ENCODE data around the gene ABCB6.

Gene ABCB6

DNA sequence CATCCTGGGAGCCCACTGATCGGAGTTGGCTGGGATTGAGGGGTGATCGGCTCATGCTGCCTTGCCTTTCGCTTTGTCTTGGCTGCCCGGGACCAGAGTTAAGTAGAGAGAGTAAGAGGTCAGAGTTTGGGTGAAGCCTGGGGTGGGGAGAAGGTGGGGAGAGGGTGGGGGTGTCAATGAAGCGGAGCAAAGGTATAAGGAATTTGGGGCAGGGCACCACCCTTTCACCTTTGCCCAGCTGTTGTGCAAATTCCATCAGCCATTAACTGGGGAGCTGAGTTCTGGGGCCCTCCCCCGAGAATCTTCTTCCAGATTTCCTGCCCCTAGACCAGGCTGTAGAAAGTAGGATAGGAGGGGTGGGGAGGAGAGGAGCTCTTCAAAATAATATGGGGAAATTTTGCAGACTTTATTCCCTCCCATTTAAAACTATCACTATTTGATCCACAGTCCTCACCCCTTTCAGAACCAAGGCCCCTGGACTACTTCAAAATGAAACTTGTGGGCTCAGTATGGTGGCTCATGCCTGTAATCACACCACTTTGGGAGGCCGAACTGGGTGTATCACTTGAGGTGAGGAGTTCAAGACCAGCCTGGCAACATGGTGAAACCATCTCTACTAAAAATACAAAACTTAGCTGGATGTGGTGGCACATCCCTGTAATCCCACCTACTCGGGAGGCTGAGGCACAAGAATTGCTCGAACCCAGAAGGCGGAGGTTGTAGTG, 48.7 kb downstream of the ABCB6 start, which contains the start of gene SLC23A3:
Gene SLC23A3, minus strand, starts transcription at position 100 of the 725 bp plus-strand sequence. Its CDS starts 45 bp downstream, at position 55.
- peaks cover 8% of the 10 kb centered on the region for H3K36me3 Mint-ChIP-seq (ENCODE audit: low read depth)
- peaks cover 16% of the 10 kb centered on the region for H3K4me1 Mint-ChIP-seq
- H3K27ac Mint-ChIP-seq = no peak within 1 kb of the TSS
- TF ChIP-seq, protein P1, sequence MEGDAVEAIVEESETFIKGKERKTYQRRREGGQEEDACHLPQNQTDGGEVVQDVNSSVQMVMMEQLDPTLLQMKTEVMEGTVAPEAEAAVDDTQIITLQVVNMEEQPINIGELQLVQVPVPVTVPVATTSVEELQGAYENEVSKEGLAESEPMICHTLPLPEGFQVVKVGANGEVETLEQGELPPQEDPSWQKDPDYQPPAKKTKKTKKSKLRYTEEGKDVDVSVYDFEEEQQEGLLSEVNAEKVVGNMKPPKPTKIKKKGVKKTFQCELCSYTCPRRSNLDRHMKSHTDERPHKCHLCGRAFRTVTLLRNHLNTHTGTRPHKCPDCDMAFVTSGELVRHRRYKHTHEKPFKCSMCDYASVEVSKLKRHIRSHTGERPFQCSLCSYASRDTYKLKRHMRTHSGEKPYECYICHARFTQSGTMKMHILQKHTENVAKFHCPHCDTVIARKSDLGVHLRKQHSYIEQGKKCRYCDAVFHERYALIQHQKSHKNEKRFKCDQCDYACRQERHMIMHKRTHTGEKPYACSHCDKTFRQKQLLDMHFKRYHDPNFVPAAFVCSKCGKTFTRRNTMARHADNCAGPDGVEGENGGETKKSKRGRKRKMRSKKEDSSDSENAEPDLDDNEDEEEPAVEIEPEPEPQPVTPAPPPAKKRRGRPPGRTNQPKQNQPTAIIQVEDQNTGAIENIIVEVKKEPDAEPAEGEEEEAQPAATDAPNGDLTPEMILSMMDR (IDR thresholded peaks at IDR 0.05) = no peak
- no peak for DNase-seq
- H3K4me3 Mint-ChIP-seq = no peak within 1 kb of the TSS
- peaks cover 24% of the 10 kb centered on the region for H3K27me3 Mint-ChIP-seq (ENCODE audit: low read depth, poor library complexity)
- H3K9me3 Mint-ChIP-seq = no peaks in the 10 kb centered on the region

DNA sequence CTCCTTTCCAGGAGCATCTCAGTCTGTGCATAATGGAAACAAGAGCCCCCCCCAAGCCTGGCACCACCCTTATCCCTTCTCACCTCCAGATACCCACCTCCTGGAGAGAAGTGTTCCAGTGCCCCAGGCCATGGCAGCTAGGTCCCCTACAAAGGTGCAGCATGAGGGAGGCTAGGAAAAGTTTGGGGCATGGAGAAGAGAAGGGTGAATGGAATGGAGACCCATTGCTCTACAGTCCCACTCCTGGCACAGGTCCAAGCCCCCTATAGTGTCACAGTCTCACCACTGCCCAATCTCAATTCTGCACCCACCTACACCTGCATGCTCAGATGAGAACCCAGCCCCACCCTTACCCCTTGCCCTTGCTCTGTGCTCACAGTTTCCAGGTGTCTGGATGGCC, 49.8 kb downstream of the ABCB6 start:
- H3K36me3 Mint-ChIP-seq (ENCODE audit: low read depth) = no peaks in the 10 kb centered on the region
- no peak overlapping the region for H3K4me3 Mint-ChIP-seq
- no peak overlapping the region for H3K27ac Mint-ChIP-seq
- TF ChIP-seq, protein P1 (IDR thresholded peaks at IDR 0.05) = no peak
- no peak for DNase-seq
- peaks cover 10% of the 10 kb centered on the region for H3K4me1 Mint-ChIP-seq
- H3K9me3 Mint-ChIP-seq = no peaks in the 10 kb centered on the region
- H3K27me3 Mint-ChIP-seq (ENCODE audit: low read depth, poor library complexity) = peaks cover 32% of the 10 kb centered on the region

GRCh38 chr2:219168526-219168925, 50.2 kb downstream of the ABCB6 start:
- Mint-ChIP-seq H3K4me1 (peaks cover 10% of the 10 kb centered on the region), H3K36me3 (ENCODE audit: low read depth) (no peaks in the 10 kb centered on the region), H3K4me3 (no peak overlapping the region), H3K27ac (no peak overlapping the region), H3K9me3 (no peaks in the 10 kb centered on the region), H3K27me3 (ENCODE audit: low read depth, poor library complexity) (peaks cover 36% of the 10 kb centered on the region)
- no peak for DNase-seq
- TF ChIP-seq, protein P1 (IDR thresholded peaks at IDR 0.05) = no peak

GRCh38 chr2:219167997-219168396, 50.8 kb downstream of the ABCB6 start:
- H3K27me3 Mint-ChIP-seq (ENCODE audit: low read depth, poor library complexity) = peaks cover 41% of the 10 kb centered on the region
- TF ChIP-seq, protein P1 (IDR thresholded peaks at IDR 0.05) = no peak
- H3K4me3 Mint-ChIP-seq = no peak overlapping the region
- no peaks in the 10 kb centered on the region for H3K9me3 Mint-ChIP-seq
- peaks cover 10% of the 10 kb centered on the region for H3K4me1 Mint-ChIP-seq
- DNase-seq = no peak
- H3K27ac Mint-ChIP-seq = no peak overlapping the region
- no peaks in the 10 kb centered on the region for H3K36me3 Mint-ChIP-seq (ENCODE audit: low read depth)

DNA sequence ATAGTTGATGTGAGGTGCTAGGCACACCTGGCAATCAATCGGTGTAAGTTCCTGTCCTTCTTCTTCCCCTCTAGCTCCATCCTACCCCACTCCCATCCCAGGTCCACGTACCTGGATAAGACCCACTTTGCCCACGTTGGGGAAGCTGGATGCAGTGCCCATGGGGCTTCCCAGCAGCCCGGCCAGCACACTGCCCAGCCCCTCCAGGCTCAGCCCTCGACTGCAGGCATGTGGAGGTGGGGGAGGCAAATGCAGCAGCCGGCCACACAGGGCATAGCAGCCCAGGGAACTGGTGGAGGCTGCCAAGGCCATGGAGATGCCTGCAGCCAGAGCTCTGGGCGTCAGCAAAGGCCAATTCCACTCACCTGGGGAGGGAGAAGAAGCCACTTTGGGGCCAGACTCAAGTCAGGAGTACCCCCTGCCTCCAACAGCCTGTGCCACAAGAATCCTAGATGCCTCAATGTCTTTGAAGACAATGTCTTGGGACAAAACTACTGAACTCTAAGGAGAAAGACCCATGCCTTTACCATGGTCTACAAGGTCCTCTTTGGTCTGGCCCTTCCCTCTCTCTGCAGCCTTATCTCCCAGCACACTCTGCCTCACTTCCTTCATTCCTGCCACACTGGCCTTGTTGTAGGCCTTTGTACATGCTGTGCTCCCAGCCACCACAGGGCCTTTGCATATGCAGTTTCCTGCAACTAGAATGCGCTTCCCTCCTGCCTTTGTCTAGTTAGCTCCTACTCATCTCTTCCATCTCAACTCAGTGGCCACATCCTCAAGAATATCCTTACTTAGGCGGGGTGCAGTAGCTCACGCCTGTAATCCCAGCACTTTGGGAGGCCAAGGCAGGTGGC, 53.5 kb downstream of the ABCB6 start:
- TF ChIP-seq, protein P1 (IDR thresholded peaks at IDR 0.05) = no peak
- Mint-ChIP-seq H3K27ac (no peak overlapping the region), H3K9me3 (no peaks in the 10 kb centered on the region), H3K36me3 (ENCODE audit: low read depth) (no peaks in the 10 kb centered on the region), H3K4me3 (no peak overlapping the region), H3K4me1 (peaks cover 13% of the 10 kb centered on the region), H3K27me3 (ENCODE audit: low read depth, poor library complexity) (peaks cover 57% of the 10 kb centered on the region)
- no peak for DNase-seq
